Measurements from ENCODE around the gene COL25A1.

The COL25A1 gene

GRCh38 chr4:109294006-109294405 is 8.5 kb downstream of the COL25A1 start:
- Histone ChIP-seq H3K4me1 (ENCODE audit: control extremely low read depth in 1 of 4, control insufficient read depth in 4 of 4, insufficient read depth in 4 of 4, low read length in 3 of 4) (no peaks in the 10 kb centered on the region), H3K36me3 (ENCODE audit: control insufficient read depth in 4 of 4, insufficient read depth in 4 of 4, low read length in 3 of 4) (no peaks in the 10 kb centered on the region), H3K4me3 (ENCODE audit: control insufficient read depth in 1 of 7, extremely low read depth in 1 of 7, insufficient read depth in 4 of 7, low read depth in 2 of 7, low read length in 6 of 7) (no peak overlapping the region), H3K27ac (ENCODE audit: insufficient read depth in 1 of 2, low read depth in 1 of 2, low read length in 2 of 2, poor library complexity in 1 of 2, severe bottlenecking in 2 of 2) (no peak overlapping the region), H3K9me3 (ENCODE audit: control extremely low read depth in 1 of 5, control insufficient read depth in 4 of 5, insufficient read depth in 2 of 5, low read depth in 1 of 5, low read length in 4 of 5) (no peaks in the 10 kb centered on the region), H3K27me3 (replicated peaks in 2 of 5; ENCODE audit: control insufficient read depth in 4 of 5, insufficient read depth in 5 of 5, low read length in 4 of 5) (peaks cover 0 to 28% (median 6%) of the 10 kb centered on the region in 5 experiments)
- CTCF ChIA-PET: interaction anchor here (0.6 to 3.7 kb wide), 6 partner anchors 9 to 466 kb away, joined by 3 to 20 read pairs (median 3); no protein-coding TSS in a partner anchor
- whole genome bisulfite sequencing (ENCODE audit: insufficient coverage): no CpG with 5 or more reads among the region's 1 CpG
- POLR2A ChIA-PET: interaction anchor here (0.6 kb wide), 1 partner anchor 17 kb away, joined by 3 read pairs; no protein-coding TSS in a partner anchor
- DNase-seq: peak; percentile 53 to 80 (median 80)

- ChIA-PET POLR2A (interaction anchor here (0.6 kb wide), 1 partner anchor 1039 kb away, joined by 3 read pairs; no protein-coding TSS in a partner anchor), CTCF (interaction anchor here (0.6 to 1.5 kb wide), 2 partner anchors 9 to 459 kb away, joined by 3 to 5 read pairs; no protein-coding TSS in a partner anchor)
- H3K9me3 ChIP-seq (ENCODE audit: control extremely low read depth in 1 of 5, control insufficient read depth in 4 of 5, insufficient read depth in 2 of 5, low read depth in 1 of 5, low read length in 4 of 5): no peaks in the 10 kb centered on the region
- H3K4me3 ChIP-seq (ENCODE audit: control insufficient read depth in 1 of 7, extremely low read depth in 1 of 7, insufficient read depth in 4 of 7, low read depth in 2 of 7, low read length in 6 of 7): no peak overlapping the region
- no peaks in the 10 kb centered on the region for H3K36me3 ChIP-seq (ENCODE audit: control insufficient read depth in 4 of 4, insufficient read depth in 4 of 4, low read length in 3 of 4)
- H3K27me3 ChIP-seq (replicated peaks in 2 of 5; ENCODE audit: control insufficient read depth in 4 of 5, insufficient read depth in 5 of 5, low read length in 4 of 5): peaks cover 0 to 15% (median 5%) of the 10 kb centered on the region in 5 experiments
- no peak overlapping the region for H3K27ac ChIP-seq (ENCODE audit: insufficient read depth in 1 of 2, low read depth in 1 of 2, low read length in 2 of 2, poor library complexity in 1 of 2, severe bottlenecking in 2 of 2)
- 100% methylated on average over 1 of the region's 2 CpGs for WGBS (ENCODE audit: insufficient coverage)
- DNase-seq: no peak
- H3K4me1 ChIP-seq (ENCODE audit: control extremely low read depth in 1 of 4, control insufficient read depth in 4 of 4, insufficient read depth in 4 of 4, low read length in 3 of 4): no peaks in the 10 kb centered on the region
These were observed 10.7 kb downstream of the COL25A1 start for GRCh38 chr4:109291707-109292238.

- H3K27me3 ChIP-seq (replicated peaks in 2 of 5; ENCODE audit: control insufficient read depth in 4 of 5, insufficient read depth in 5 of 5, low read length in 4 of 5): peaks cover 0 to 9% (median under 1%) of the 10 kb centered on the region in 5 experiments
- CTCF ChIA-PET: interaction anchor here (1.5 kb wide), 1 partner anchor 10 kb away, joined by 3 read pairs; no protein-coding TSS in a partner anchor
- WGBS (ENCODE audit: insufficient coverage): 100% methylated on average over 1 of the region's 3 CpGs
- H3K36me3 ChIP-seq (ENCODE audit: control insufficient read depth in 4 of 4, insufficient read depth in 4 of 4, low read length in 3 of 4): no peaks in the 10 kb centered on the region
- POLR2A ChIA-PET: interaction anchor here (0.6 kb wide), 1 partner anchor 1038 kb away, joined by 3 read pairs; no protein-coding TSS in a partner anchor
- no peaks in the 10 kb centered on the region for H3K4me1 ChIP-seq (ENCODE audit: control extremely low read depth in 1 of 4, control insufficient read depth in 4 of 4, insufficient read depth in 4 of 4, low read length in 3 of 4)
- no peak overlapping the region for H3K27ac ChIP-seq (ENCODE audit: insufficient read depth in 1 of 2, low read depth in 1 of 2, low read length in 2 of 2, poor library complexity in 1 of 2, severe bottlenecking in 2 of 2)
- DNase-seq: no peak
- H3K9me3 ChIP-seq (ENCODE audit: control extremely low read depth in 1 of 5, control insufficient read depth in 4 of 5, insufficient read depth in 2 of 5, low read depth in 1 of 5, low read length in 4 of 5): no peaks in the 10 kb centered on the region
- no peak overlapping the region for H3K4me3 ChIP-seq (ENCODE audit: control insufficient read depth in 1 of 7, extremely low read depth in 1 of 7, insufficient read depth in 4 of 7, low read depth in 2 of 7, low read length in 6 of 7)
These were observed 11.5 kb downstream of the COL25A1 start for GRCh38 chr4:109290918-109291317.

DNA sequence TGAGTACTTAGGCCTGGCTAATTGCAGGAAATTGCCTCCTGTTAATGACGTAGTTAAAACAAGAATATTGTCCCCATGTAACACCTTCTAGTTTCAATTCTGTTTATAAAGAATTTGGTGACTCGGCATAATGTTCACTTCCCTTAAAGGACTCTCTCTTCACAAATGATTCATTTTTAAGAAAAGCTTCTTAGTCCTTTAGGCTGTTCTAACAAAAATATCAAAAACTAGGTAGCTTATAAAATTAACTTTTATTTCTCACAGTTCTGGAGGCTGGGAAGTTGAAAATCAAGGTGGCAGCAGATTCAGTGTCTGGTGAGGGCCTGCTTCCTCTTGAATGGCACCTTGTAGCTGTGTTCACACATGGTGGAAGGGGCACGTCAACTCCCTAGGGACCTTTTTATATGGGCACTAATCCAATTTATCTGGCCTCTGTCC is 23.8 kb downstream of the COL25A1 start:
- H3K4me3 ChIP-seq (ENCODE audit: control insufficient read depth in 1 of 7, extremely low read depth in 1 of 7, insufficient read depth in 4 of 7, low read depth in 2 of 7, low read length in 6 of 7): no peak overlapping the region
- H3K27me3 ChIP-seq (replicated peaks in 2 of 5; ENCODE audit: control insufficient read depth in 4 of 5, insufficient read depth in 5 of 5, low read length in 4 of 5): no peaks in the 10 kb centered on the region
- no peak overlapping the region for H3K27ac ChIP-seq (ENCODE audit: insufficient read depth in 1 of 2, low read depth in 1 of 2, low read length in 2 of 2, poor library complexity in 1 of 2, severe bottlenecking in 2 of 2)
- peaks cover 0 to 3% (median 0%) of the 10 kb centered on the region in 4 experiments for H3K4me1 ChIP-seq (ENCODE audit: control extremely low read depth in 1 of 4, control insufficient read depth in 4 of 4, insufficient read depth in 4 of 4, low read length in 3 of 4)
- 33% methylated on average over 3 of the region's 3 CpGs for WGBS (ENCODE audit: insufficient coverage)
- peak; percentile 42 to 81 (median 75) for DNase-seq
- ChIA-PET CTCF (interaction anchor here (0.5 to 1.1 kb wide), 6 partner anchors 11 to 998 kb away, joined by 3 to 4 read pairs (median 3); partner anchors contain the start of gene SEC24B), POLR2A (no interaction called here)
- H3K9me3 ChIP-seq (ENCODE audit: control extremely low read depth in 1 of 5, control insufficient read depth in 4 of 5, insufficient read depth in 2 of 5, low read depth in 1 of 5, low read length in 4 of 5): no peaks in the 10 kb centered on the region
- no peaks in the 10 kb centered on the region for H3K36me3 ChIP-seq (ENCODE audit: control insufficient read depth in 4 of 4, insufficient read depth in 4 of 4, low read length in 3 of 4)

DNA sequence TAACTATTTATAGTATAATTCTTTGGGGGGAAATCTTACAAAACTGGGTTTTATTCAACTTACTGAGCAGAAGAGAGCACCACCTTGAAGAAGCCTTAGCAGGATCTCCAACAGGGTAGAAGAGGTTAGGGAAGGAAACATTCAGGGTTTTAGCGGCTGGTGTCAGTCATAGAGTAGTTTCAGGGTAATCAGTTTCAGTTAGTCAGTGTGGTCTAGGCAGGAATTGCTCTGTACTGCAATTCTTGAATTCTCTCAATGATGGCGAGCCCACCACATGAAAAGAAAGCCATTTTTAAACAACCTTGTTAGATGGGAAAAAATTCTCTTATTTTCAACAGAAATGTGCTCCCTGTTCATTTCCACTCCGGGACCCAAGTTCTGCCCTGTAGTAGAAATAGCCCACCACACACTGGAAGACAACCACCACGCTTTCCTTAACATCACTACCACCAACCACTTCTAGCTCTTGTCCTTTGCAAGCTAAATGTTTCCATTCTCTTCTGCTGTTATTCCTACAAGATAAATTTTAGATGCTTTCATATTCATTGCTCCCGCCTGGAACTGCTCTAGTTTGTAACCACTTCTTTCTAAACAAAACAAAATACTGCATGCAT is 25.9 kb downstream of the COL25A1 start:
- Histone ChIP-seq H3K27ac (ENCODE audit: insufficient read depth in 1 of 2, low read depth in 1 of 2, low read length in 2 of 2, poor library complexity in 1 of 2, severe bottlenecking in 2 of 2) (no peak overlapping the region), H3K4me3 (ENCODE audit: control insufficient read depth in 1 of 7, extremely low read depth in 1 of 7, insufficient read depth in 4 of 7, low read depth in 2 of 7, low read length in 6 of 7) (no peak overlapping the region), H3K4me1 (ENCODE audit: control extremely low read depth in 1 of 4, control insufficient read depth in 4 of 4, insufficient read depth in 4 of 4, low read length in 3 of 4) (peaks cover 0 to 3% (median 0%) of the 10 kb centered on the region in 4 experiments), H3K27me3 (replicated peaks in 2 of 5; ENCODE audit: control insufficient read depth in 4 of 5, insufficient read depth in 5 of 5, low read length in 4 of 5) (no peaks in the 10 kb centered on the region), H3K36me3 (ENCODE audit: control insufficient read depth in 4 of 4, insufficient read depth in 4 of 4, low read length in 3 of 4) (no peaks in the 10 kb centered on the region), H3K9me3 (ENCODE audit: control extremely low read depth in 1 of 5, control insufficient read depth in 4 of 5, insufficient read depth in 2 of 5, low read depth in 1 of 5, low read length in 4 of 5) (no peaks in the 10 kb centered on the region)
- ChIA-PET POLR2A (no interaction called here), CTCF (no interaction called here)
- 100% methylated on average over 2 of the region's 5 CpGs for WGBS (ENCODE audit: insufficient coverage)
- peak in 2 of 3 donors; percentile 14 to 15 for DNase-seq

GRCh38 chr4:109275066-109275745 is 27.3 kb downstream of the COL25A1 start:
- Histone ChIP-seq H3K36me3 (ENCODE audit: control insufficient read depth in 4 of 4, insufficient read depth in 4 of 4, low read length in 3 of 4) (no peaks in the 10 kb centered on the region), H3K9me3 (ENCODE audit: control extremely low read depth in 1 of 5, control insufficient read depth in 4 of 5, insufficient read depth in 2 of 5, low read depth in 1 of 5, low read length in 4 of 5) (no peaks in the 10 kb centered on the region), H3K4me1 (ENCODE audit: control extremely low read depth in 1 of 4, control insufficient read depth in 4 of 4, insufficient read depth in 4 of 4, low read length in 3 of 4) (peaks cover 0 to 3% (median 0%) of the 10 kb centered on the region in 4 experiments), H3K27me3 (replicated peaks in 2 of 5; ENCODE audit: control insufficient read depth in 4 of 5, insufficient read depth in 5 of 5, low read length in 4 of 5) (no peaks in the 10 kb centered on the region), H3K4me3 (ENCODE audit: control insufficient read depth in 1 of 7, extremely low read depth in 1 of 7, insufficient read depth in 4 of 7, low read depth in 2 of 7, low read length in 6 of 7) (no peak overlapping the region), H3K27ac (ENCODE audit: insufficient read depth in 1 of 2, low read depth in 1 of 2, low read length in 2 of 2, poor library complexity in 1 of 2, severe bottlenecking in 2 of 2) (no peak overlapping the region)
- DNase-seq: no peak
- 100% methylated on average over 5 of the region's 6 CpGs for WGBS (ENCODE audit: insufficient coverage)
- CTCF ChIA-PET: no interaction called here
- POLR2A ChIA-PET: no interaction called here

DNA sequence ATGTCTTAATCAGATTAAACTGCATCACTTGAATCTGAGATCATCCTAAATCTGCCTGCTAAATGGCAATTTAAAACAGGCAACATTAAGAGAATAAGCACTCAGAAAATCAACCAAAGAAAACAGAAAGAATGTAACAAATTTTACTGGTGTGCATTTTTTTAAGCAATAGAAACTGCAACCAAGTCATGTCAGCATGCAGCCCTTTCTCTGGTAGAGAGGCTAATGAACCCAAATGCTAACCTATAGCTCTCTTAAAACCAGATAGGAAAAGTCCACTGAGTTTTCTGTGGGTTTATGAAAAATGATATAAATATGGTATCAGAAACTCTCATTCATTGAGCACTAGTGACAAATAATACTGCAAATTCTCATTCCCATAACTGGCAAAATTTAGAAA is 35.6 kb downstream of the COL25A1 start:
- CTCF ChIA-PET: interaction anchor here (1.4 kb wide), 1 partner anchor 30 kb away, joined by 3 read pairs; no protein-coding TSS in a partner anchor
- Histone ChIP-seq H3K4me3 (ENCODE audit: control insufficient read depth in 1 of 7, extremely low read depth in 1 of 7, insufficient read depth in 4 of 7, low read depth in 2 of 7, low read length in 6 of 7) (no peak overlapping the region), H3K9me3 (ENCODE audit: control extremely low read depth in 1 of 5, control insufficient read depth in 4 of 5, insufficient read depth in 2 of 5, low read depth in 1 of 5, low read length in 4 of 5) (no peaks in the 10 kb centered on the region), H3K36me3 (ENCODE audit: control insufficient read depth in 4 of 4, insufficient read depth in 4 of 4, low read length in 3 of 4) (no peaks in the 10 kb centered on the region), H3K4me1 (ENCODE audit: control extremely low read depth in 1 of 4, control insufficient read depth in 4 of 4, insufficient read depth in 4 of 4, low read length in 3 of 4) (no peaks in the 10 kb centered on the region), H3K27me3 (replicated peaks in 2 of 5; ENCODE audit: control insufficient read depth in 4 of 5, insufficient read depth in 5 of 5, low read length in 4 of 5) (peaks cover 0 to 3% (median 0%) of the 10 kb centered on the region in 5 experiments), H3K27ac (ENCODE audit: insufficient read depth in 1 of 2, low read depth in 1 of 2, low read length in 2 of 2, poor library complexity in 1 of 2, severe bottlenecking in 2 of 2) (no peak overlapping the region)
- POLR2A ChIA-PET: no interaction called here
- no peak for DNase-seq

Data from common myeloid progenitor, CD34-positive (primary cell).